Renal cortex interstitium (tissue), 15 donors: Measurements from ENCODE around the gene ANKFY1. TPM values are rescaled to one million over a fixed set of nuclear protein-coding genes. Genes with fewer than 3 reads are reported as not detected.

Source experiments
- DNase-seq, 11 donors: peaks; one replicate each; pipeline ENCODE4 v3.0.0-alpha.2; 2013; ENCODE audit warnings: low read depth in 9 of 11, low spot score in 4 of 11; ENCODE audit errors: extremely low read depth in 1 of 11
- long read RNA-seq, 16 experiments: transcript quantifications; one replicate each; lab custom pipeline, GENCODE V29; 2026
- polyA plus RNA-seq, 3 donors: library from polyadenylated mRNA; unstranded; fragments of 120-200 nt; gene quantifications; one replicate each; pipeline ENCODE4 v1.2.1, GENCODE V29; 2013; ENCODE audit not compliant: insufficient read length in 3 of 3

ANKFY1 gene, protein sequence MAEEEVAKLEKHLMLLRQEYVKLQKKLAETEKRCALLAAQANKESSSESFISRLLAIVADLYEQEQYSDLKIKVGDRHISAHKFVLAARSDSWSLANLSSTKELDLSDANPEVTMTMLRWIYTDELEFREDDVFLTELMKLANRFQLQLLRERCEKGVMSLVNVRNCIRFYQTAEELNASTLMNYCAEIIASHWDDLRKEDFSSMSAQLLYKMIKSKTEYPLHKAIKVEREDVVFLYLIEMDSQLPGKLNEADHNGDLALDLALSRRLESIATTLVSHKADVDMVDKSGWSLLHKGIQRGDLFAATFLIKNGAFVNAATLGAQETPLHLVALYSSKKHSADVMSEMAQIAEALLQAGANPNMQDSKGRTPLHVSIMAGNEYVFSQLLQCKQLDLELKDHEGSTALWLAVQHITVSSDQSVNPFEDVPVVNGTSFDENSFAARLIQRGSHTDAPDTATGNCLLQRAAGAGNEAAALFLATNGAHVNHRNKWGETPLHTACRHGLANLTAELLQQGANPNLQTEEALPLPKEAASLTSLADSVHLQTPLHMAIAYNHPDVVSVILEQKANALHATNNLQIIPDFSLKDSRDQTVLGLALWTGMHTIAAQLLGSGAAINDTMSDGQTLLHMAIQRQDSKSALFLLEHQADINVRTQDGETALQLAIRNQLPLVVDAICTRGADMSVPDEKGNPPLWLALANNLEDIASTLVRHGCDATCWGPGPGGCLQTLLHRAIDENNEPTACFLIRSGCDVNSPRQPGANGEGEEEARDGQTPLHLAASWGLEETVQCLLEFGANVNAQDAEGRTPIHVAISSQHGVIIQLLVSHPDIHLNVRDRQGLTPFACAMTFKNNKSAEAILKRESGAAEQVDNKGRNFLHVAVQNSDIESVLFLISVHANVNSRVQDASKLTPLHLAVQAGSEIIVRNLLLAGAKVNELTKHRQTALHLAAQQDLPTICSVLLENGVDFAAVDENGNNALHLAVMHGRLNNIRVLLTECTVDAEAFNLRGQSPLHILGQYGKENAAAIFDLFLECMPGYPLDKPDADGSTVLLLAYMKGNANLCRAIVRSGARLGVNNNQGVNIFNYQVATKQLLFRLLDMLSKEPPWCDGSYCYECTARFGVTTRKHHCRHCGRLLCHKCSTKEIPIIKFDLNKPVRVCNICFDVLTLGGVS
- polyA plus RNA-seq, result 10 to 100 TPM; 45.4 to 54.7 (median 47.6) TPM
- long read RNA-seq, donor 1, partial matches to known transcripts, result 0 of 2 reads
- long read RNA-seq, donor 1, other reads (novel, unspliced or antisense), result 0 of 2 reads
- long read RNA-seq, donor 2, full-length matches to known transcripts, result 1 of 1 reads
- long read RNA-seq, donor 2, partial matches to known transcripts, result 0 of 1 reads
- long read RNA-seq, donor 2, other reads (novel, unspliced or antisense), result 0 of 1 reads
- long read RNA-seq, donor 3, full-length matches to known transcripts, result 4 of 4 reads
- long read RNA-seq, donor 3, partial matches to known transcripts, result 0 of 4 reads
- long read RNA-seq, donor 3, other reads (novel, unspliced or antisense), result 0 of 4 reads
- long read RNA-seq, donor 4, partial matches to known transcripts, result 0 of 1 reads
- long read RNA-seq, donor 4, other reads (novel, unspliced or antisense), result 0 of 1 reads
- long read RNA-seq, donor 5, result 0 reads
- long read RNA-seq, donor 6, full-length matches to known transcripts, result 2 of 2 reads
- long read RNA-seq, donor 6, partial matches to known transcripts, result 0 of 2 reads
- long read RNA-seq, donor 6, other reads (novel, unspliced or antisense), result 0 of 2 reads
- long read RNA-seq, donor 7, partial matches to known transcripts, result 0 of 2 reads
- long read RNA-seq, donor 7, other reads (novel, unspliced or antisense), result 0 of 2 reads
- long read RNA-seq, donor 8, result 0 reads
- long read RNA-seq, donor 9, full-length matches to known transcripts, result 3 of 3 reads
- long read RNA-seq, donor 9, partial matches to known transcripts, result 0 of 3 reads
- long read RNA-seq, donor 9, other reads (novel, unspliced or antisense), result 0 of 3 reads
- long read RNA-seq, donor 10, full-length matches to known transcripts, result 2 of 2 reads
- long read RNA-seq, donor 10, partial matches to known transcripts, result 0 of 2 reads
- long read RNA-seq, donor 10, other reads (novel, unspliced or antisense), result 0 of 2 reads
- long read RNA-seq, donor 11, full-length matches to known transcripts, result 3 of 3 reads
- long read RNA-seq, donor 11, partial matches to known transcripts, result 0 of 3 reads
- long read RNA-seq, donor 11, other reads (novel, unspliced or antisense), result 0 of 3 reads
- long read RNA-seq, donor 12, full-length matches to known transcripts, result 1 of 1 reads
- long read RNA-seq, donor 12, partial matches to known transcripts, result 0 of 1 reads
- long read RNA-seq, donor 12, other reads (novel, unspliced or antisense), result 0 of 1 reads
- long read RNA-seq, donor 13, result 0 reads
- long read RNA-seq, donor 14, full-length matches to known transcripts, result 2 of 2 reads
- long read RNA-seq, donor 14, partial matches to known transcripts, result 0 of 2 reads
- long read RNA-seq, donor 14, other reads (novel, unspliced or antisense), result 0 of 2 reads
- long read RNA-seq, donor 15, partial matches to known transcripts, result 0 of 1 reads
- long read RNA-seq, donor 15, other reads (novel, unspliced or antisense), result 0 of 1 reads
- long read RNA-seq, donor 16, full-length matches to known transcripts, result 7 of 12 reads
- long read RNA-seq, donor 16, partial matches to known transcripts, result 5 of 12 reads
- long read RNA-seq, donor 16, other reads (novel, unspliced or antisense), result 0 of 12 reads

DNA sequence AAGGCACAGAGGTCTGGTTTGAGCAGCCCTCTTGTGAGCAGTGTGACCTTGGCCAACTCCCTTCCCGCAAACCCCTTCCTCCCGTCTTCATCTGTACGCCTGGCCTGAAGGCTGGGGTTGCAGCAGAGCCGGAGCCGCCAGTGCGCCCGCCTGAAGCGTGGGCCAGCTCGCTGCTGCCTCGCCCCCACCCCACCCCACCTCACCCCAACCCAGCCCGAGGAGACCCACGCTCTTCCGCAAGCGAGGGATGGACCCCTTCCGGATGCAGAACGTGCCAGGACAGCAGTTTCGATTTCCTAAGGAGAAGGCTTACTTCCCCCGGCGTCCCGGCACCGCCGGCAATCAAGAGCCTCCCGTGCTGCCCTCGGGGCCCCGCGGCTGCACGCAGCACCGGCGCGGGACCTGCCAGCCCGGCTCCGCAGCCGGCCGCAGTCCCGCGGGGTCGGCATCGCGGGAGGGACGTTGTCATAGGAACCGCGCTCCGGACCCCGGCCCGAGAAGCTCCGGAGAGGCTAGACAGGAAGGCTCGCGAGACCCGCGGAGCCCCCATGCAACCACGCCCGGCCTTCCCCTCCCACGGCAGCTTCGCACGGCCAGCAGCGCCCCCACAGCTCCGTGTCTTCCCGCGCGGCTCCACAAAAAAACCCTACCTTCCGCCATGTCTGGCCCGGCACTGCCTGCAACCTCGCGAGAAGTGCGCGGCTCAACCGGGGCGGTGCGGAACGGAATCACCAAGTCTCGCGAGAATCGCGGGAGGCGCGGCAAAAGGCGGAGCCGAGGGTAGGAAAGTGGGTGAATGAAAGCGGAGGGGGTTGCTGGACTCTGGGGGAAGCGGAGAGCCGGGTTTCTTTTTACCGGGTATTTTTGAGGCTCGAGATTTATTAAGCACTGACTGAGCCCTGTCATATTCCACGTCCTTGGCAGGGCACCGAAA is at the start of gene ANKFY1:
TSS of gene ANKFY1 (minus strand) at position 698 of the 934 bp plus-strand sequence. CDS start at position 660, 38 bp downstream.
- DNase-seq, result peak; percentile 82 to 96 (median 94)

DNA sequence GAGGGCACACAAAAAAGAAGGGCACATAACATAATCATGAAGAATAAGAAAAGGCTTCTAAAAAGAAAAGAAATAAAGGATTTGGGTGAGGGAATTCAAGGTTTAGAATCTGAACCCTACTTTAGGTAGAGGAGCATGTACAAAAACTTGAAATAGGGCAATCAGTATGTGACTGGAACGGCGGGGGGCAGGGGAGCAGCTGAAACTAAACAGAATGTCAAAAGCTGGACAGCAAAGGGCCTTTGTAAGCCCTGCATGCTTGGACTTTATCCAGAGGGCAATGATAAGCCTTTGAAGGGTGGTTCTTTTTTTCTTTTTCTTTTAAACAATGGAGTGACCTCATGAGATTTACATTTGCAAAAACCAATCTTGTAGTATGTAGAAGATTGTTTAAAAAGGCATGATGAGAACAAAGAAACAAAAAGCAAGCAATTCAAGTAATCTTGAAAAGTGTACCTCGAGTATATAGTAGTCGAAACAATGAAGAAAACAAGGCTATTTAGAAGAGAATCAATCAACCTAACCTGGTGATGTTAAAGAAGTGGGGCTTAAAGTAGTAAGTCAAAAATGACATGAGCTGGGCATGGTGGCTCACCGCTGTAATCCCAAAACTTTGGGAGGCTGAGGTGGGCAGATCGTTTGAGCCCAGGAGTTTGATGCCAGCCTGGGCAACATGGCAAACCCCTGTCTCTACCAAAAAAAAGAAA is 46.7 kb upstream of the ANKFY1 start:
- no peak for DNase-seq

DNA sequence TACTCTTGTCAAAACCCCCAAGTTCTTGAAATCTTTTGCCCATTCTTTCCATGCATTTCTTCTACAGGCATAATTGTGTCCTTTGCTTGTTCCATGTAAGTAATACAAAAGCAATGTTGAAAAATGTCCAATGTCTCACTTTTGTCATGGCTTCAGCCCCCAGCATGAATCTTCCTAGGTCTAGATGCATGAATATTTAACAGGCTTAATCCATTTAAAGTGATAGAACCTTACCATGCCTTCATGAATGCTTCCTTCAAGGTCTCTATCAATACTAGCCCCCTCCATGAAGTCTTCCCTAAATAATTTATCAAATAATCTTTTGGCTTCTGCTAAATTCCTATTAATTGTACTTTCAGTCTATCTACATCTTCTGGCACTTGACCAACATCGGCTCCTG is 46.1 kb upstream of the ANKFY1 start:
- no peak for DNase-seq

DNA sequence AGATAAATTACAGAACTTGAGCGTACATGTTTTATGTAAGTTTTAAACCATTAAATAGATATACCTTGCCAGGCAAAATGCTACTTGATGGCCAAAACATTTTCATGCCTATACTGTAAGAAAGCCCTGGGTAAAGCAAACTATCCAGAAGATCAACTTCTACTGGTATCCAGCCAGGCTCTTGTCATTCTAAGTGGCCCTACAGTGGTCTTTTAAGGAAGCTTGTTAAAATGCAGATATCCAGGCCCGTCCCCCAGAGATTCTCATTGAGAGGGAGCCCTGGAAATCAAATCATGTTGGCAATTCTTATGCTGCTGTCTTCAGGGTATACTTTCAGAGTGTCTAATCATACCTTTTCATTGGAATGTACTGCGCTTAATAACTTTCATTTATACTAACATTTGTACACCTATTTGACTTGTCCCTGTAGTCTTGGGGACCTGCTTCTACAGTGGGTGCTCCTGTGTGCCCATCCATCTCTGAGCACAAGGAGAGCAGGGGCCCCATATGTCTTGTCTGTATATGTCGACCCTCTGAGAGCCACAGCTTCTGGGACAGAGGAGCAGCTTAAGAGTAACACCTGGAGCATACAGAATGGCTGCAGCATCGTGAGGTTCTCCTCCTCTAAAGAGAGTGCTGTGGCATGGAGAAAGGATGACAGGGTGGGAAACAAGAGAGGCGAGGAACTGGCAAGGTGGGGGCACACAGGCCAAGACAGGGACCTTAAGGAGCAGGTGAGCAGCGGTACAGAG is 43.6 kb upstream of the ANKFY1 start:
- DNase-seq, result no peak

DNA sequence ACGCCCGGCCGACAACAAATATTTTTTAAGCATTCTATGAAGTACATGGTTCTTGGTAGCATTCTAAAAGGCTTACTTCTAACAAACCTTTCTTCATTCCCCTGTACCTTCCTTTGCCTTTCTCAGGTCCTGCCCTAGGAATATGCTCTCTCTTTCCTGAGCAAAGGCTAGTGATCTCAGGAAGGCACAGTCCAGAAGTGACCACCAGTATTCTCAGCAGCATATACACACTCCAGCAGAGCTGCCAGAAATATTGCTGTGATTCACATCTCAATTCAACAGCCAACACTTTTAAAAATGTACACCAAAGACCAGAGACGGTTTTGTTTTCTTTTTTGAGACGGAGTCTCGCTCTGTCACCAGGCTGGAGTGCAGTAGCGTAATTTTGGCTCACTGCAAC is 41.4 kb upstream of the ANKFY1 start:
- no peak for DNase-seq

DNA sequence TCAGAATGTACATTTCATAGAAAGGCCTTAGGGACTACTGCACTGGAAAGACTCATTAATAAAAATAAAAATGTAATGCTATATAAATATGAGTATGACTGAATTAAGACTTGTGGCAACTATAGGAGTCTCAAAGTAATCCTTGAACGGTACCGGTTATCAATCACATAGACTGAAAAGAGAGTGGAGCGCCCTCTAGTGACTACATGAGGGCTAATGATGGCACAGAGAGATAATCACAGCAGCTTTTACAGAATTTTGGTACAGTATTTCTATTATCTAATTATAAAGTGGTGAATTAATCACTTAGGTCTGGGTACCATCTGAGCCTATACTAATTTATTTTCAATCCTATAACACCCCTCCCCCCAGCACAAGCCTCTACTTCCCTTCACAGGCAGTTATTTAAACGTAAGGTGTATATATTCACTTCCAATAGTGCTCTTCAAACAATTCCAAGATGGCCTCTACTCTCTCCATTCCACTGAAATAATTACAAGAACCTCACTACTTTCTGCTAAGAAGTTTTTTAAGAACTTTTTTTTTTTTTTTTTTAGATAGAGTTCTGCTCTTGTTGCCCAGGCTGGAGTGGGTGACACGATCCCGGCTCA is 40.7 kb upstream of the ANKFY1 start:
- no peak for DNase-seq

DNA sequence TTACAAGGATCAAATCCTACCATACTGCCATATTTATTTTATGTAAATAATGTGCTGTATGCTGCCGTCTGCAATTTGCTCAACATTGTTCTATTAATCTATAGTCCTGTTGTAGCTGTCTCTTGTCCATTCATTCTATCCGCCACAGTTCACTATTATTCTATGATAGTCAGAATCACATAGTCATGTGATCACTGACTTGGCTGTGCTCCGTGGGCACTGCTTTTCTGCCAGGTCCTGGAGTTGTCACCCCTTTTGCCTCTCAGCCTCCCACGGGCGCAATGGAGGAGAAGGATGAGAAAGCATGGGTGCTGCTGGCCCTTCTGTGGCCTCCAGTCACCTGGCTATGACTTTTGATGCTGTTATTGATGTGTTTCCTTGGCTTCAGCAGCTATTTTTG is 37.3 kb upstream of the ANKFY1 start:
- no peak for DNase-seq

DNA sequence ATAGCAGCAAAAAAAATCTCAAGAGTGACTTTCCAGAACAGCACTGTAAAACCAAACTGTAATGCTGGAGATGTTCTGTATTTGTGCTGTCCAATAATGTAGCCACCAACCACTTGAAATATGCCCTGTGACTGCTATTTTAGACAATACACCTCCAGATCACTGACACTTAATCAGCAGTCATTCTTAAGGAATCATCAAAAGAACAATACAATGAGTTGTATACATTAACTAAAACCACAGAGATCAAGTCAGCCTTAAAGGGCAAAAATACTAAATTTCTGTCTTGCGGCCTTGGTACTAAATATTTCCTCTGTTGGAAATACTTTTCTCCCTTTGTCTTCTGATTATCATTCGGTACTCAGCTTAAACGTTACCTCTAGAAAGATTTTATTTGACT is 33.6 kb upstream of the ANKFY1 start:
- no peak for DNase-seq

DNA sequence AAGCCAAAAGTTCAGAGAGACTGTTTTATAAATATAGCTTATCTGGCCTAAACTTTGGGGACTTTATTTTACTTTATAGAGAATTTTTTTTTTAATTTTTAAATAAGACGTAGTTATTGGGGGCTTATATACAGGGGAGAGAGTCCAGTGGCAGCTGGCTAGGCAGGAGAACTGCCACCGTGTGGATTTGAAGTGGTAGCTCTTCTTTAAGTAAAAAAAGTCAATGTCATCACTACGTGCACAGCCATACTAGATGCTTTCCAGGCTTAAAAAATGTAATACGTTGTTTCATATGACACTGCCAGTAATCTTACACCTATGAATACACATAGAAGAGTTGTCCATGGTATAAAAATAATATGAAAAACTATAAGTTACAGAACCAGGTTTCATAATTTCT is 31.9 kb upstream of the ANKFY1 start:
- DNase-seq, result no peak

DNA sequence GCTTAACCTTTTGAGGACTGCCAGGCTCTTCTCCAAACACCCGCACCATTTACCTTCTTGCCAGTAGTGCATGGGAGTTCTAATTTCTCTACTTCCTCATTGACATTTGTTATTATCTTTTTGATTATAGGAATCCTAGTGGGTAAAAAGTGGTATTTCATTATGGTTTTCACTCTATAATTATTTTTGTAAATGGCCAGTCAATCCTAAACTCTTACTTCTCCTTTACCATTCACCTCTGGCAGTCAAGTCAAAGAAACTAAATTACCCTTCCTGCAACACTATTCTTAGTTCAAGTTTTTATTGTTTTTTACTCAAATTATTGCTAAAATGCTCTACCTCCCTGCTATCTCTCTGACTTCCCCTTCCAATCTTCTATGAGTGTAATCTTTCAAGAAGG is 29.8 kb upstream of the ANKFY1 start:
- DNase-seq, result no peak

DNA sequence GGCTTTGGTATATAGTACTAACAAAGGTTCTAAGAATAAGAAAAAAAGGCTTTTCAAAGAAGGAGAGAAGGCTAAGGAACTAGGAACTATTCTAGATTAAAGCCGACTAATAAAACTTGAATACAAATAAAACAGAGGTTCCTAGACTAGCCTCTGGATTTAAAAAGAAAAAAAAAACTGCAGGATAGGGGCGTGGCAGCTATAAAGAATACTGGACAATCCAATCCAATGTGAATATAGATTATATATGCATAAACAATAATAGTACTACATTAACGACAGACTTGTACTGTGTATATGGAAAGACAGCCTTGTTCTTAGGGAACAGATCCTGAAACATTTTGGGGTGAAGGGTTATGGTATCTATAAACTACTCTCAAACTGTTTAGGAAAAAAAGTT is 23.9 kb upstream of the ANKFY1 start:
- no peak for DNase-seq

DNA sequence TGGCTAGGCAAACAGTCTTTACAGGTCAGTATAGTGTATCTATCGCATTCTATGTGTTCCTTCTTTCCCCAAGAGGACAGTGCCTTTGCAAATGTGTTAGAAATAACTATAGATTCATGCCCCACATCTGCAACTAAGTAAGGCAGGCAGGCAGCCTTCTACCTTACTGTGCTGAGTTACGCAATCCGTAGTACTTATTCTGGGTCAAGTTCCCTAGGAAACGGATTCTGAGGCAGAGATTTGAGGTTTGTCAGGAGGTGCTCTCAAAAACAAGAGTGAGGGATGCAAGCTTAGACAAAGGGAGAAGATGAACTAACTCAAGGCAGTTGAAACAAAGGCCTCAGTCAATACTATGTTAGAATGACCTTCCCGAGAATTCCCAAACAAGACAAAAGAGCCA is 12.7 kb upstream of the ANKFY1 start:
- no peak for DNase-seq

DNA sequence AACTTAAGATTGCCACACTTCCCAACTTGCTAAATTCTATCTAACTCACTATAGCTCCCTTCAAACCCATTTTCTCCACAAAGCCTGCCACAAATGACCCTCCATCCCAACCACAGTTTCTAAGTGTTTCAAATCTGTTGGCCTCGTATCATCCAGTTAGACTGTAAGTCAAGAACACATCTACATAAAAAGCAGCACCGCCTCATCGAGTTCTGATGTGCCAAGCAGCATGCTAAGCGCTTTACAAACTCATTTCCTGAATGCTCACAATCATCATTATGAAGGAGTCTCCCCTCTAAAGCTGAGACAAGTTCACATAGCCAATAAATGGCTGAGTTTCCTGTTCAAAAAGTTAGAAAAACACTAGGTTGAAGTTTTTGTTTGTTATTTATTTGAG is 9.2 kb upstream of the ANKFY1 start:
- no peak for DNase-seq
